Activated CD4-positive, CD25-positive, alpha-beta regulatory T cell (primary cell): ENCODE data around the gene POFUT2.

Experiments used
- DNase-seq, 4 experiments: peaks; one replicate each; lab custom pipeline; 2025; lab: John Stamatoyannopoulos, UW

The POFUT2 gene

GRCh38 chr21:45222001-45222400 is 65.7 kb downstream of the POFUT2 start:
- no peak for DNase-seq

- no peak for DNase-seq
Measured at GRCh38 chr21:45220714-45221490, 66.8 kb downstream of the POFUT2 start.

GRCh38 chr21:45220071-45220481 is 67.6 kb downstream of the POFUT2 start:
- DNase-seq = no peak

GRCh38 chr21:45219517-45219916 is 68.2 kb downstream of the POFUT2 start:
- no peak for DNase-seq

GRCh38 chr21:45217010-45217409 is 70.7 kb downstream of the POFUT2 start:
- DNase-seq = no peak

GRCh38 chr21:45215213-45215612 is 72.5 kb downstream of the POFUT2 start:
- no peak for DNase-seq
